IPS-NIHi11 (cell line): ENCODE data around the gene PDE6A.

Experiments used
- DNase-seq: peaks from one replicate; pipeline ENCODE4 v3.0.0; 2012; ENCODE audit warnings: mixed read lengths, low spot score

The PDE6A gene

GRCh38 chr5:149944666-149945065 lies at the start of gene PDE6A:
TSS of gene PDE6A (minus strand) at chr5:149944793. CDS start at chr5:149944673, 120 bp downstream.
- no peak for DNase-seq

- DNase-seq = no peak
These were observed 48.9 kb upstream of the PDE6A start for GRCh38 chr5:149993471-149993870.

GRCh38 chr5:149990518-149991376 lies 46.2 kb upstream of the PDE6A start:
- peak; percentile 82 for DNase-seq

- DNase-seq = no peak
These were observed 43.5 kb upstream of the PDE6A start for GRCh38 chr5:149988126-149988525.

GRCh38 chr5:149982505-149982904 lies 37.9 kb upstream of the PDE6A start:
- no peak for DNase-seq

- DNase-seq = no peak
These were observed 36.6 kb upstream of the PDE6A start for GRCh38 chr5:149981206-149981605.

- no peak for DNase-seq
These were observed 35.3 kb upstream of the PDE6A start for GRCh38 chr5:149979896-149980295.

- no peak for DNase-seq
These were observed 30.8 kb upstream of the PDE6A start for GRCh38 chr5:149975409-149975808.

- DNase-seq = no peak
These were observed 24.8 kb upstream of the PDE6A start for GRCh38 chr5:149969181-149969930.

- no peak for DNase-seq
These were observed 22.4 kb upstream of the PDE6A start for GRCh38 chr5:149966946-149967345.

GRCh38 chr5:149963729-149964128 lies 19.1 kb upstream of the PDE6A start:
- no peak for DNase-seq

- no peak for DNase-seq
These were observed 18.2 kb upstream of the PDE6A start for GRCh38 chr5:149962601-149963300.

- DNase-seq = peak; percentile 29
These were observed 17.4 kb upstream of the PDE6A start for GRCh38 chr5:149961957-149962409.

GRCh38 chr5:149961186-149961685 lies 16.6 kb upstream of the PDE6A start:
- DNase-seq = no peak

- peak; percentile 97 for DNase-seq
These were observed 15.9 kb upstream of the PDE6A start, which contains the start of gene SLC26A2 for GRCh38 chr5:149960272-149961185. TSS of gene SLC26A2 (plus strand) at chr5:149960758. CDS start at chr5:149977653, 16,895 bp downstream.

- DNase-seq = peak; percentile 59
These were observed 15.0 kb upstream of the PDE6A start for GRCh38 chr5:149959406-149960236.

GRCh38 chr5:149957855-149958254 lies 13.3 kb upstream of the PDE6A start:
- no peak for DNase-seq

GRCh38 chr5:149956685-149957084 lies 12.1 kb upstream of the PDE6A start:
- no peak for DNase-seq

- DNase-seq = no peak
These were observed 10.2 kb upstream of the PDE6A start for GRCh38 chr5:149954798-149955197.
